HG02884 (cell line): ENCODE data around the gene SUCLG2.
A peak's percentile ranks its signal among the peaks of the same experiment; 100 is the strongest.
"Not testable (repeated sequence)": the region's sequence is repeated elsewhere in the genome, so short reads cannot be mapped to it uniquely, and the experiment has no call there.

ENCODE experiments used
- ATAC-seq: cut with Tn5 transposase; IDR thresholded peaks from one replicate; pipeline ENCODE4 v1.9.1; 2021; ENCODE audit warnings: mild to moderate bottlenecking, moderate library complexity; ENCODE audit not compliant: unreplicated experiment

SUCLG2 gene

DNA sequence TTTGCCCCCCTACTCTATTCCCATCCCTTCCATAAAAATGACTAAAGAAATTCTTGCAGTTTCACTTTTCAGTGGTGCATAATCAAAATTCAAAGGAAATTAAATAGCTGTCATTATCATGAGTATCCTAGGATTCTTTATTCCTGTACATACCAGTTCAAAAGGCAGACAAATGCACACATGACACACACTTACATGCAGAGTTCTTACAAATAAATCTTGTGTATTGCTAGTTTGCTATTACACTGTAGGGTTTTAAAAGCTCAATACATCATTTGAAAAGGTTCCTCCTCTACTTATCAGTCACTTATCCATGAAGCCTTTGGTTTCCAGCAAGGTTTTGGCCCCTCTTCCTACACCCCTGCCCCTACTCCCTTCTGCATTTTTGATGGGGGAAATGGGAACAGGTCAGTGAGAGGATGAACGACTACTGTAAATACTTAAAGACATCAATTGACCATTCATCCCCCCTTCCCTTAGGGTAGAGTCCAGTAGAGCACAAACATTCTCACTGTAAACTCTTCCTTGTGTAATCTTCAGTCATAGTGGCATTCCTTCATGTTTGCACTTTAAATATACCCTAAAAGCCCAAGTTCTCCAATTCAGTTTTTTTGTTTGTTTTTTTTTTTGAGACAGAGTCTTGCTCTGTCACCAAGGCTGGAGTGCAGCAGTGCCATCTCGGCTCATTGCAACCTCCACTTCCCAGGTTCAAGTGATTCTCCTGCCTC, 92.6 kb downstream of the SUCLG2 start:
- no peak for ATAC-seq

GRCh38 chr3:67561266-67561665, 93.1 kb downstream of the SUCLG2 start:
- ATAC-seq, result no peak

- no peak for ATAC-seq
Measured at GRCh38 chr3:67559029-67559605, 95.3 kb downstream of the SUCLG2 start.

DNA sequence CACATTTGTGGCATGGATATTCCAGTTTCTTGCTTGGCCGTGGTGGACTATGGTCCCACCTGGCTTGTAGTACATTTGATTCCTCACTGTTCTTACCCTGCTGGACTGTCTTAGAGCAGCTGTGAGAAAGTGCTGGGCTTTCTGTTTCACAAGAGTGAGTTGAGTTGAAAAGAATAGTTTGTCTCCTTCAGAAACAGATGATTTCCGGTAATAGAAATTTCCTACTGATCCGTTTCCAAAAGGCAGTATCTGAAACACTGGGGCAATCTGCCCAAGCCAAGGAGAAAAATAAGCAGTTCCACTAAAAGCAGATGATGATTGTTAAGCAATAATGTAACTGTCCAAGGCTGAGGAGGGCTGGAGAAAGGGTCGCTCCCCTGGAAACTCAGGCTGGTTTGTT, 96.0 kb downstream of the SUCLG2 start:
- no peak for ATAC-seq

DNA sequence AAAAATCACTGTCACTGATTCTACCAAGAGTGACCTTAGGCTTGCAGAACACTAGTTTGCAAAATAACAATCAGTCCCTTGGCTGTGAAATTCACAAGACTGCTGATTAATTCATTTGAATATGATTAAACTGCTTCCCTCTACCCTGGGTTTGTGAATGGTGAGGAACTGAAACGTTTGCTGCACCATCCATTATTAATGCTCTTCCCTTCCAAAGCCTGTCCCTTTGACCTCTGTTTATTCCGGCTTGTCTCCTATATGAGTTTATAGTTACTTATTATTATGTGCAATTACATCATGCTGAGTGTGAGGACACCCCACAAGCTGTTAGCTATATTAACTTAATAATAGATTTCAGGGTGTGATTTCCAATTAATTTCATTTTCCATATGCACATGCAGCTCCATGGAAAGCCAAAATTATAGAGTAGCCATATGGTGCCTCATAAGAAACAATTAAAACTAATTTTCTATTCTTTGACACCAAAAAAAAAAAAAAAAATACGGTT, 96.5 kb downstream of the SUCLG2 start:
- no peak for ATAC-seq

- no peak for ATAC-seq
Measured at GRCh38 chr3:67551361-67552016, 102.9 kb downstream of the SUCLG2 start.

DNA sequence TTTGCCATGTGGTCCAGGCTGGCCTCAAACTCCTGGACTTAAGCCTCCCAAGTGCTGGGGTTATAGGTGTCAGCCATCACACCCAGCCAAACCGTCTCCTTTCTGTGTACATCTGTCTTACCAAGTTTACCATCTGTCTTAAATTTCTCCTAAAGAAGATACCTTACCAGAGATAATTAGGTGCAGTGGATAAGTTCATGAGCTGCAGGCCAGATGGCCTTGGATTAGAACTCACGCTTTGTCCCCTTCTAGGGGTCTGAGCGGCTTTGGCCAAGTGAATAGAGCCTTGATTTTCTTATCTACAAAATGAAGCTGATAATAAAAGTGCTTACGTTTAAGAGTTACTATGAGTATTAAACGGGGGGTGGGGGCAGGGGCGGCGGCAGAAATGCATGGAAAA, 103.9 kb downstream of the SUCLG2 start:
- ATAC-seq, result no peak

GRCh38 chr3:67542502-67543250, 111.7 kb downstream of the SUCLG2 start:
- ATAC-seq, result not testable (repeated sequence)

GRCh38 chr3:67540198-67540894, 114.1 kb downstream of the SUCLG2 start:
- ATAC-seq, result no peak

GRCh38 chr3:67537203-67537602, 117.2 kb downstream of the SUCLG2 start:
- ATAC-seq, result not testable (repeated sequence)

DNA sequence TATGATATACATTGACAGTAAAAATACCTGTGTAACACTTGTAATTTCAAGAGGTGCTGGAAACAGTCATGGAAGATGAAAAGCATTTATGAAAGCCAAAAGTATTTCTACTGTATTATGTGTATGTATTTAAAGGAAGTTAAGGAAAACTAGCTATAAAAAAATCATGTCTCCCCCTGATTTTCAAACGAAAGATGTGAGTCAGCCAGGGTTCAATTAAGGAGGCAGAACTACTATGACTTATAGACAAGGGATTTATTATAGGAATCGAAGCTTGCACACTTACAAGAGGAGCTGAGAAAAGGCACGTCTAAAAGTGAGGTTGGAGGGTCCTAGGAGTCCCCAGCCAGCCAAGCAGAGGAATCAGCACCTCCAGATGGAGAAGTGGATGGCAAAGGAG, 119.4 kb downstream of the SUCLG2 start:
- ATAC-seq, result no peak

DNA sequence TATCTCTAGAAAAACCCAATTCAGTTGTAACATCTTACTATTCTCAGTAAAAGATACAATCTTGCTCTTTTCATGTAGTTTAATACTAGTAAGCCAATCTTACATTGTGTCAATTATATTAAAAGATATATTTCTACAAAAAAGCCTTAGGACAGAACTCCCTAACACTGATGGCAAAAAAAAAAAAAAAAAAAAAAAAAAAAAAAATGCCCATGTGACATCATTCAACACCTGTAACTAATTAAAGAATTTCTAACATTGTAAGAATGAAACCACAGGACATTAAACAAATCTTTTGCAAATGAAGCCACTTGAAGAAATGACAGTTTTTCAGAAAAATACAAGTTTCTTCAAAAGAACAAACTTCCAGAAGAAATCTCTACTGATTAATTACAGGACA, 119.8 kb downstream of the SUCLG2 start:
- ATAC-seq, result no peak

GRCh38 chr3:67531181-67532101, 123.0 kb downstream of the SUCLG2 start:
- no peak for ATAC-seq

DNA sequence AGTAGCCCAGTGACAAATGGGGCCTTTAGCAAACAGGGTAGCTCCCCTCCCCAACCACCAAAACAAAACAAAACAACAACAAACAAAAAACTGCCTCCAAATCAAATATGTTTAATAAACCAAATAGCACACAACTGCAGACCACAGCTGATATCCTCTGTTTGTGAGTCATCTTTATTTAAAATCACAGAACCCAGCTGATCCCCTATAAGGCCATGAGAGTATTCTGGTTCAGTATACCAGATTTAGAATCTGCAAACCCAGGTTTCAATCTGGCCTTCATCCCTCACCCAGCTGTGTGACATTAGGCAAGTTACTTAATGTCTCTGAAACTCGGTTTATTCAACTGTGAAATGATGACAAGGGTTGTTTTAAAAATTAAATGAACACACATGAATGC, 124.5 kb downstream of the SUCLG2 start:
- ATAC-seq, result no peak

GRCh38 chr3:67529337-67529736, 125.1 kb downstream of the SUCLG2 start:
- ATAC-seq, result no peak

- no peak for ATAC-seq
Measured at GRCh38 chr3:67526246-67526645, 128.2 kb downstream of the SUCLG2 start.

DNA sequence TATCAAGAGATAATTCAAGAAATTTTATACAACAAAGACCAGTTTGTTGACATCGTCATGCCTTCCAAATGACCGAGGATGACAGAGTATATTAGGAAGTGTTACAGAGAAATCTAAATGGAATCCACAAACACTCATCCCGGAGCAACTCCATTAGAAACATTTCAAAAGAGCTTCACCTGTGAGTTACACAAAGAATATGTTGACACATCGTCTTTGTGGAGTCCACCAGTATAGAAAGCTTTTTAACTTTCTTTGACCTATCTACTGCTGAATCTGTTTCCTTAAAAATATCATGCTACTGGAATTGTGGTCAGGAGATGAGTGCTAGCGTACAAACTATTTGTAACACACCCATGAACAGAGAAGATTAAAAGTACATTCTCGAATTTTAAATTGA, 130.4 kb downstream of the SUCLG2 start:
- no peak for ATAC-seq

GRCh38 chr3:67522081-67522480, 132.3 kb downstream of the SUCLG2 start:
- no peak for ATAC-seq

DNA sequence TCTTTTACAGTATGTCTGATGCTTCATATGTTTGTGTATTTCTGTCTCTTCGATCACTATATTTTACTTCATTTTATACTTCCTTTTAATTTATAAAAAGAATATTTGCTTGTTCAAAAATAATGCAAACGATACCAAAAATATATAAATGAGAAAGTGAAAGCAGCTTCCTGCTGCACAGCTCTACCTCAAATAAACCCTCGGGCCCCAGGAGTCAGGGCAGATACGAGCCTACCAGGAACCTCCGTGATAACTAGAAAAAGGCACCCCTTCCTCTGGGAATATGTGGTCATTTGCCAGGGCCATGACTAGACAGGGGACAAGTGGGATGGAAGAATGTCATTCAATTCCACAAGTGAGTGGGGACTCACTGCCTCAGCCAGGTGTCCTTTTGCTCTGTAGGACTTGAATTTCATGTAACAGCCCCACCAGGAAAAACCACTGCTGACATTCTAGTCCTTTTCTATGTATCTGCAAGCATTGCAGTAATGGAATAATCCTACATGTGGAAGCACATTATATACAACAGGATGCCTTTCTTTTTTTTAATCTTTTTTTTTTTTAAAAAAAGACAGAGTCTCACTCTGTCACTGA, 133.3 kb downstream of the SUCLG2 start:
- peak; percentile 65 for ATAC-seq
